NT2/D1 (cell line): ENCODE measurements around the gene EML4.

Experiments
- YY1 ChIP-seq: IDR thresholded peaks from 2 replicates; pipeline ENCODE4 v1.6.1; 2011; ENCODE audit not compliant: insufficient read length, insufficient read depth
- ZNF274 ChIP-seq: IDR thresholded peaks from 2 replicates; pipeline ENCODE4 v1.6.1; 2011; ENCODE audit warnings: mild to moderate bottlenecking, low read depth, low read length

GRCh38 chr2:42342061-42342794 lies 173.1 kb downstream of the EML4 start:
- TF ChIP-seq ZNF274 (no peak), YY1 (no peak)
